Neural cell (in vitro differentiated cells): ENCODE results near the gene RUFY3. TPM values are rescaled to one million over a fixed set of nuclear protein-coding genes. Genes with fewer than 3 reads are reported as not detected.

Source experiments
- H2AFZ ChIP-seq: fragments of 200-600, 300-800 bp; sonication (generic), shearing (Covaris generic); 2 replicates; pipeline ENCODE4 v1.6.0; 2014; ENCODE audit warnings: low read depth, mild to moderate bottlenecking, antibody characterized with exemption, low read length, moderate library complexity
- H3F3A ChIP-seq: fragments of 200-600 bp; shearing (Covaris generic); 2 replicates; pipeline ENCODE4 v1.6.1; 2016; ENCODE audit warnings: mild to moderate bottlenecking, moderate library complexity, mixed read lengths, antibody characterized with exemption, low read length; ENCODE audit not compliant: insufficient read depth, poor library complexity, severe bottlenecking
- H3K27ac ChIP-seq: fragments of 200-600, 300-800 bp; sonication (generic), shearing (Covaris generic); 2 replicates; pipeline ENCODE4 v1.5.1; 2014; ENCODE audit warnings: mild to moderate bottlenecking, low read length, moderate library complexity
- H3K27me3 ChIP-seq: fragments of 300-800, 200-600 bp; sonication (generic), shearing (Covaris generic); 2 replicates; pipeline ENCODE4 v1.6.0; 2014; ENCODE audit warnings: mild to moderate bottlenecking, low read depth, low read length, moderate library complexity; ENCODE audit not compliant: insufficient read depth
- H3K36me3 ChIP-seq: fragments of 300-800, 200-600 bp; sonication (generic), shearing (Covaris generic); 2 replicates; pipeline ENCODE4 v1.5.1; 2014; ENCODE audit warnings: mild to moderate bottlenecking, antibody characterized with exemption, low read length, moderate library complexity; ENCODE audit not compliant: insufficient read depth
- H3K4me2 ChIP-seq: fragments of 300-800, 200-600 bp; sonication (generic), shearing (Covaris generic); 2 replicates; pipeline ENCODE4 v1.6.0; 2014; ENCODE audit warnings: mild to moderate bottlenecking, low read length
- H3K4me3 ChIP-seq: fragments of 300-800, 200-600 bp; sonication (generic), shearing (Covaris generic); 2 replicates; pipeline ENCODE4 v1.5.1; 2014; ENCODE audit warnings: mild to moderate bottlenecking, low read length, moderate library complexity
- H3K79me2 ChIP-seq: fragments of 200-600 bp; shearing (Covaris generic); replicated peaks from 2 replicates; pipeline ENCODE4 v1.6.0; 2014; ENCODE audit warnings: mild to moderate bottlenecking, low read length, moderate library complexity; ENCODE audit not compliant: insufficient read depth
- H3K9ac ChIP-seq: fragments of 300-800, 200-600 bp; sonication (generic), shearing (Covaris generic); 2 replicates; pipeline ENCODE4 v1.6.1; 2016; ENCODE audit warnings: mild to moderate bottlenecking, low read length, mixed read lengths
- H3K9me2 ChIP-seq: fragments of 200-600 bp; shearing (Covaris generic); 2 replicates; pipeline ENCODE4 v1.6.1; 2016; ENCODE audit warnings: mild to moderate bottlenecking, low read length, mixed read lengths; ENCODE audit not compliant: insufficient read depth
- H3K9me3 ChIP-seq: fragments of 200-600, 300-800 bp; sonication (generic), shearing (Covaris generic); 2 replicates; pipeline ENCODE4 v1.6.1; 2016; ENCODE audit warnings: mild to moderate bottlenecking, mixed run types, low read length, moderate library complexity, mixed read lengths
- H4K20me1 ChIP-seq: fragments of 200-600 bp; shearing (Covaris generic); 2 replicates; pipeline ENCODE4 v1.6.1; 2016; ENCODE audit warnings: mild to moderate bottlenecking, mixed run types; ENCODE audit not compliant: insufficient read depth
- CTCF ChIP-seq: fragments of 450-650 bp; IDR thresholded peaks from 2 replicates; pipeline ENCODE4 v1.5.1; 2014; ENCODE audit warnings: antibody characterized with exemption, mild to moderate bottlenecking, moderate library complexity; ENCODE audit not compliant: poor library complexity, severe bottlenecking
- EP300 ChIP-seq: fragments of 450-650 bp; conservative IDR thresholded peaks from 2 replicates; pipeline ENCODE4 v1.6.1; 2014; ENCODE audit warnings: antibody characterized with exemption, mild to moderate bottlenecking, moderate library complexity; ENCODE audit not compliant: poor library complexity, severe bottlenecking
- EZH2 ChIP-seq: fragments of 200-600, 300-800 bp; shearing (Covaris generic), sonication (generic); IDR thresholded peaks from 2 replicates; pipeline ENCODE4 v1.6.1; 2014; ENCODE audit warnings: antibody characterized with exemption, low read length, borderline replicate concordance, mild to moderate bottlenecking; ENCODE audit not compliant: insufficient read depth, poor library complexity, severe bottlenecking
- MXI1 ChIP-seq: fragments of 450-650 bp; conservative IDR thresholded peaks from 2 replicates; pipeline ENCODE4 v1.6.1; 2014; ENCODE audit warnings: antibody characterized with exemption, mild to moderate bottlenecking; ENCODE audit not compliant: poor library complexity, severe bottlenecking
- POLR2AphosphoS5 ChIP-seq: IDR thresholded peaks from 2 replicates; pipeline ENCODE4 v1.6.1; 2012
- RAD21 ChIP-seq: fragments of 450-650 bp; conservative IDR thresholded peaks from 2 replicates; pipeline ENCODE4 v1.6.1; 2014; ENCODE audit warnings: antibody characterized with exemption, mild to moderate bottlenecking, moderate library complexity
- REST ChIP-seq: IDR thresholded peaks from 2 replicates; pipeline ENCODE4 v1.6.1; 2012; ENCODE audit warnings: borderline replicate concordance
- SMC3 ChIP-seq: fragments of 450-650 bp; conservative IDR thresholded peaks from 2 replicates; pipeline ENCODE4 v1.6.1; 2014; ENCODE audit warnings: antibody characterized with exemption, mild to moderate bottlenecking, moderate library complexity; ENCODE audit not compliant: poor library complexity
- TAF1 ChIP-seq: IDR thresholded peaks from 2 replicates; pipeline ENCODE4 v1.6.1; 2012; ENCODE audit warnings: low read depth
- polyA plus RNA-seq: library from polyadenylated mRNA; depleted of rRNA; stranded (reverse); fragments of >200 nt; gene quantifications from 2 replicates; pipeline ENCODE4 v1.2.3, GENCODE V29; 2014

RUFY3 gene
- polyA plus RNA-seq, 1 donor from 2014 or later: 414 TPM

GRCh38 chr4:70793626-70794025, 71.9 kb downstream of the RUFY3 start:
- H3K4me2 ChIP-seq: no peak overlapping the region
- no peaks in the 10 kb centered on the region for H3K27me3 ChIP-seq
- no peak for TF ChIP-seq EZH2
- TF ChIP-seq TAF1: no peak
- no peak for TF ChIP-seq REST
- TF ChIP-seq RAD21: no peak
- no peak for TF ChIP-seq SMC3
- TF ChIP-seq EP300: no peak
- TF ChIP-seq CTCF: no peak
- TF ChIP-seq MXI1: no peak
- TF ChIP-seq POLR2AphosphoS5: no peak
- no peaks in the 10 kb centered on the region for H4K20me1 ChIP-seq
- no peak overlapping the region for H3K4me3 ChIP-seq
- H2AFZ ChIP-seq: no peak overlapping the region
- peaks cover 3% of the 10 kb centered on the region for H3K36me3 ChIP-seq
- H3K9me2 ChIP-seq: no peaks in the 10 kb centered on the region
- no peak overlapping the region for H3K27ac ChIP-seq
- H3K9me3 ChIP-seq: no peaks in the 10 kb centered on the region
- no peaks in the 10 kb centered on the region for H3K79me2 ChIP-seq
- H3F3A ChIP-seq: no peaks in the 10 kb centered on the region
- H3K9ac ChIP-seq: no peak overlapping the region

DNA sequence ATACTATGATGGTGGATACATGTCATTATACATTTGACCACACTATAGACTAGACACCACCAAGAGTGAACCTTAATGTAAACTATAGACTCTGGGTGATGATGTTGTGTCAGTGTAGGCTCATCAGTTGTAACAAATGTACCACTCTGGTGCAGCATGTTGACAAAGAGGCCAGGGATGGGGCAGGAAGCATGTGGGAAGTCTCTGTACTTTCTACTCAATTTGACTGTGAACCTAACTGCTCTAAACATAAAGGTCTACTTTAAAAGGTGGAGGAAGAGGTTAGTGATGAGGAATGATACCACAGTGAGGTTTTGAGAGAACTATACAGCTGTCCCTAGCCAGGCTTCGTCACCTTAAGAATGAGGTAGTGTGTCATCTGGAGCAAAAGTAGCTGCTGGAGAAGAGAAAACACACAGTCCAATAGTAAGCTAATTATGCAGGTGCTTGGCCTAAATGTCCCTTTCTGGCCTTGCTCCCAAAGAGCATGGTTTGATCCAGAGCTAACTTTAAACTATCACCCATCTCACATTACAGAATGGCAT, 79.6 kb downstream of the RUFY3 start:
- no peaks in the 10 kb centered on the region for H4K20me1 ChIP-seq
- peaks cover 3% of the 10 kb centered on the region for H3F3A ChIP-seq
- TF ChIP-seq TAF1 (no peak), CTCF (no peak), RAD21 (no peak), SMC3 (no peak)
- no peaks in the 10 kb centered on the region for H3K9me3 ChIP-seq
- no peak overlapping the region for H3K9ac ChIP-seq
- H3K9me2 ChIP-seq: no peaks in the 10 kb centered on the region
- peaks cover 19% of the 10 kb centered on the region for H3K36me3 ChIP-seq
- no peaks in the 10 kb centered on the region for H3K27me3 ChIP-seq
- H3K4me3 ChIP-seq: no peak overlapping the region
- H3K4me2 ChIP-seq: no peak overlapping the region
- H2AFZ ChIP-seq: no peak overlapping the region
- no peaks in the 10 kb centered on the region for H3K79me2 ChIP-seq
- no peak overlapping the region for H3K27ac ChIP-seq
